WI38 (cell line): Measurements from ENCODE around the gene SAMD4A.

ENCODE experiments used
- H3K4me3 ChIP-seq: 2 replicates; pipeline ENCODE4 v1.5.1; 2011; ENCODE audit warnings: low read depth, mild to moderate bottlenecking, control low read depth, low read length
- CTCF ChIP-seq: IDR thresholded peaks from 2 replicates; pipeline ENCODE4 v1.5.1; 2012; ENCODE audit warnings: low read depth, mild to moderate bottlenecking, control low read depth, low read length

SAMD4A gene

DNA sequence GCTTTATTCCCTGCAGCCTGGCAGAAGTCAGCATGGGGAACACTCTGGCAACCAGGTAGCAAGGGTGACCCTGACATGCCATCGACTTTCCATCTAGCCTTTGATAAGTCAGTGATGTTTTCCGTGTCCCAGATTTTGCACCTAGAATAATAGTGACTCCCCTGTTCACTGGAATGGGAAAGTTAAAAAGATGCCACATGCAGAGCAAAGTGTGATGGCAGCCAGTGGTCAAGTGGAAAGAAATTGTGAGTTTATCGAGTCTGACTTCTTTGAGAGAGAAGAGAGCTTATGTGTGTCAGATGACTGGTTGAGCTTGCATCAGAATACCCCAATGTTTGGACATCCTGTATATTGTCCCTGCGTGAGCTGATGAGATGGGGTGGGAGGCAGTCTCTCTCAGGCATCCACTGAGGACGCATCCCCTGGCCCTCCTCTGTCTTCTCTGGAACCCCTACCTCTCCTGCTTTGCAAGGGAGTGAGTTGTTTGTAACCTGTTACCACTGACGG is 187.2 kb downstream of the SAMD4A start:
- TF ChIP-seq CTCF = no peak
- H3K4me3 ChIP-seq = no peak overlapping the region

DNA sequence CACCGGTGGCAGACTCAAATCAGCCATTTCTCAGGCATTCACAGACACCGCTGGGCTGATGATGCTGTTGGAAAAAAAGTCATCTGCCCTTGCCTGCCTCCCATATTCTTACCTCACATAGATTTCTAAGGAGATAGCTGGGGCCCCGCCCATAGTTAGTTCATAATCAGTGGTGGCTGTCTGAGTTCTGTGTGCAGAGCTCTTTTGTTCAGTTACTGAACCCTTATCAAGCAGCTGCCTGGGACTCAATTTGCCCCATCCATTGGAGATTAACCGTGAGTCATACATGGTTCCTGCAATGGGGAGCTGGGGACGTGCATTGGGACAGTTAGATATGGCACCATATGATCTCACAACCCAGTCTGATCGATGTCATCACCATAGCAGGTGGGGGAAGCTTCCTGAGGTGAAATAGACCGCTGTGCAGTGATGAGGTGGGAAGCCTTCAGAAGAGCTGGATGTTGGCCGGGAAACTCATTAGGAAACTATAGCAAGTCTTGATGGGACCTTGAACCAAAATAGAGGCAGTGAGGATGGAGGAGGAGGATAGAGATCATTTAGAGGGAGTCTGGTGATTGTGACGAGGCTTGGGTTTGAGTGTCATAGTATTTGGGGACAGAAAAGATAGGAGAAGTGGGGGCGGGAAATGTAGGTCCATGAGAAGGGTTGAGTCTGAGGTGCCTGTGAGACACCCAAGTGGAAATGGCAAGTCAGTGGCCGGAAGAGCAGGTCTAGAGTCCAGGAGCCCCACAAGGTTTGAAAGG is 187.9 kb downstream of the SAMD4A start:
- TF ChIP-seq CTCF = no peak
- no peak overlapping the region for H3K4me3 ChIP-seq

DNA sequence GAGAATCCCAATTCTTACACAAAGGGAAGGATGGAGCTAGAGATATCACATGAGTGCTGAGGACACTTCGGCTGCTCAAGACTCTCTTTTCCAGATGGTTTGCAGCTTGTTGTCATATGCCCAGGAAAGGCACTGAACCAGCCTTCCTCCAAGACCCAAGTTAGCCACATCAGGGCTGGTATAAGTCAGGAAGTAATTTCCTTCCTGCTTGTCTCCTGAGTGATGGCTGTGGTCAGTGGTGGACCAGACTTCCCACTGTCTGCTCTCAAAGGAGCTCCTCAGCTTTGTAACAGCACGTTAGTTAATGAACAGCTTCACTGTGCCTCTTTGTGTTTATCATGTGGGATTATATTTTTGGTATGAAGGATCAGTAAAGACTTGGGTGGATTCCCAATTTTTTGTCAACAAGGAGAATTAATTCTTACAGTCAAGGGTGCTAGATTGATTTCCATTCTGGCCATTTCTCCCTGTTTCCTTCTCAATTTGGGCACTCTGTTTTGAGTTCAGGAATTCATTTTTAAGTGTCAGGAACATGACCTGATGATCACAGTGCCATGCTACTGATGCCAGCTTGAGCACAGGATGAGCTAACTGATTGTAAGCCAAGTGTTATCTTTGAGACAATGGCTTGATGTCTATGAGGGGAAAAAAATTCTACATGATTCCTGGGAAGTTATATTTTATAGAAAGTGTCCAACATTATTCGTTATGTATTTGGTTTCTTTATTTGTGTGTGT is 189.9 kb downstream of the SAMD4A start:
- TF ChIP-seq CTCF = no peak
- no peak overlapping the region for H3K4me3 ChIP-seq

- no peak overlapping the region for H3K4me3 ChIP-seq
- TF ChIP-seq CTCF = no peak
Observed at GRCh38 chr14:54758041-54758440, 191.1 kb downstream of the SAMD4A start.

DNA sequence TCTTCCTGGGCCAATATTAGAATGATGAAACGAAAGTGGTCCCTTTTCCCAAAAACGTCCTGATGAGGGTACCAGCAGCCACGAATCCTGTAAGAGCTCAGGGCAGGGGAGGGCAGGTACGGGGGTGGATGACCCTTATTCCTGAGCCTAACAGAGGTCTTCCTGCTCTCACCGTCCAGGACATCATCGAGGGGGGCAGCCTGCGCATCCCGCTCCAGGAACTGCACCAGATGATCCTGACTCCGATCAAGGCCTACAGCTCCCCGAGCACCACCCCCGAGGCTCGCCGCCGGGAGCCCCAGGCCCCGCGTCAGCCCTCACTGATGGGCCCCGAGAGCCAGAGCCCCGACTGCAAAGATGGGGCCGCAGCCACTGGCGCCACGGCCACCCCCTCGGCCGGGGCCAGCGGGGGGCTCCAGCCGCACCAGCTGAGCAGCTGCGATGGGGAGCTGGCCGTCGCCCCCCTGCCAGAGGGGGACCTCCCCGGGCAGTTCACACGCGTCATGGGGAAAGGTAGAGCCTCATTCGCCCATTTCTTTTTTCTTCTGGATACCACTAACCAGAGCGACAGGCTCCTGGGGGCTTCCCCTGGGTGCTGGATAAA is 193.2 kb downstream of the SAMD4A start:
- no peak for TF ChIP-seq CTCF
- no peak overlapping the region for H3K4me3 ChIP-seq

DNA sequence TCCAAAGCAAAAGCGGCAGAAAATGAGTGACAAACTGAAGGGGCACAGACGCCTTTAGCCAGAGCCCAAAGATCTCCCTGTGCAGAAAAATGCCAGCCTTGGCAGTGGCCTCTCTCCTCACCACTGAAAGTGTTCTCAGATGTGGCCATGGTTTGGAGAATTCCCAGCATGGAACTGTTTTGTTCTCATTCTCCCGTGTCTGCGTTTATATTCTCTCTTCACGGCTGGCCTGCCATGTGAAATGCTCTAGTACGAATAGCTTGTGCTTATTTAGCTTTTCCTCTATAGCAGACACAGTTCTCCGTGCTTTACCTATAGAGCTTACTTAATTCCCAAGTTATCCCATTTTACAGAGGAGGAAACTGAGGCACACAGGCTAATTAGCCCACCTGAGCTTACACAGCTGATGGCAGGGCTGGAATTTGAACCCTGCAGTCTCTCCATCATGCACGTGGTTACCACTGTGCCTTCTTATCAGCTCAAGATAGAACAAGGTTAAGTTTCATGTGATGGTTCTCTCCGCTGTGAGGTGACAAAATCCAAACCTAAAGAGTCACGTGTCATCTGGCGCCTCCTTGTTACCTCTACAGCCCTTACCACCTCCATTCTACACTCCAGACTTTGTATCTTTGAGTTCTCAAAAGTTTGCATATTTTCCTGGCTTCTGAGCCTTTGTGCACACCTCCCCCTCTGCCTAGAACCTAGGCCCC is 194.1 kb downstream of the SAMD4A start:
- TF ChIP-seq CTCF = no peak
- no peak overlapping the region for H3K4me3 ChIP-seq
